ENCODE results near the gene PPP1R8.
"Not testable (repeated sequence)": the region's sequence is repeated elsewhere in the genome, so short reads cannot be mapped to it uniquely, and the experiment has no call there.

PPP1R8 gene

GRCh38 chr1:27830621-27831440 is at the start of gene PPP1R8:
Gene PPP1R8, plus strand, starts transcription at chr1:27830782. Its CDS starts 54 bp downstream, at chr1:27830836.
- peak; percentile 84 to 87 for DNase-seq (ENCODE audit: low read depth in 2 of 2)

DNA sequence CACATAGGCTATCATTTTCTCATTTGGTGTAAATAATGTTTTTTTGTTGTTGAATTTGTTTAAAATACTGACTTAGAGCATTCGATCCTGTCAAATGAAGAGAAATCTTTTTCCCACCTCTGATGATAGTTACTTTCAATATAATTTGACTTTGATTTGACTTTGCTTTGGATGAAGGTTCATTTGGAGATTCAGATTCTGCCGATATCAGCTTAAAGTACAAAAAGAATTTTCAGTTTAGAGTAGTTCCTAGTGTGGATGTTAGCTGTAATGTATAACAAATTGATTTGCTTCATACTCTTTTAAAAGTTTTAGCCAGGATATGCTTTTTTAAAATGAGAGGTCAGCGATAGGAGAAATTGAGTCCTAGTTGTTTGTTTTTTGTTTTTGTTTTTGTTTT is 47.6 kb upstream of the PPP1R8 start:
- DNase-seq (ENCODE audit: low read depth in 2 of 2): no peak

DNA sequence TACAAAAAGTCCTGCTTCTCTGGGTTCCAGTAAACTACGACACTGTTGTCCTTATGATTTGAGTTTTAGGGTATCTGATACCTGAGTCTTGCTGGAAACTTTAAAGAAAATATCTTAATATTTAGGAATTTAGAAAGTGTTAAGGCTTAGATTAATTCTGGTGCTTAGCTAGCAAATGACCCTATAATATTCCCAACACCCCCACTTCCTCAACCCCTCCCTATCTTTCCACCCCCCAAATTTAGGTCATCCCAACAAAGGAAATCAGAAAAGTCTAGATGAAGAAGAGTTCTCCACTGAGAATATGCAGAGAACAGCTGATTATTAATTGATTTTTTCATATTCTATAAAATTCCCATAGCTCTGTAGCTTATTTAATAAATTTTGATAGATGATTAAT is 45.9 kb upstream of the PPP1R8 start:
- no peak for DNase-seq (ENCODE audit: low read depth in 2 of 2)

DNA sequence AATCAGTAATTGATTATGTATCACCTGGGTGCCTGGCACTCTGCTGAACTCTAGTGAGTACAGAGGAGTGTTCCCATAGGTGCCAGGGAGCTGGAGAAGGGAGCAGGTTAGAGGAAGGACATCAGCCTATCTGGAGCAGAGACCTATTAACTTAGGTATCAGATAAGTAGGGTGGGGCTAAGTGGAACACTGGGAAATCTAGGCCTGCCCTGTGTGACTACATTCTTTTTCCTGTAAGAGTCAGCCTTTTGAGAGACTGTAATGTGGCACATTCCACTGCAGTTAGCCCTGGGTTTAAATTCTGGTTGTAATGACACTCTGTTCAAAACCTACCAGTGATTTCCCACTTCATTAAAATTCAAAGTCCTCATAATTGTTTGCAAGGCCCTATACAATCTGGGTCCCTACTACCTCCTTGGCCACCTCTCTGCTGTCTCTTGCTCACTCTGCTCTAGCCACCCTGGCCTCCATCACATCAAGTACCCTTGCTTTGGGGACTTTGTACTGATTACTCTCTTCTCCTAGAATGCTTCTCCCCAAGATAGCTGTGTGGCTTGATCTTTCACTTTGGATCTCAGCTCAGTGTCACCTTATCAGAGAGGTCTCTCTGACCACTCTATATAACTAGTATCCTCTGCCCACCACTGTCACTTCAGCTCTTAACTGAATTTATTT is 44.7 kb upstream of the PPP1R8 start:
- DNase-seq (ENCODE audit: low read depth in 2 of 2): no peak

DNA sequence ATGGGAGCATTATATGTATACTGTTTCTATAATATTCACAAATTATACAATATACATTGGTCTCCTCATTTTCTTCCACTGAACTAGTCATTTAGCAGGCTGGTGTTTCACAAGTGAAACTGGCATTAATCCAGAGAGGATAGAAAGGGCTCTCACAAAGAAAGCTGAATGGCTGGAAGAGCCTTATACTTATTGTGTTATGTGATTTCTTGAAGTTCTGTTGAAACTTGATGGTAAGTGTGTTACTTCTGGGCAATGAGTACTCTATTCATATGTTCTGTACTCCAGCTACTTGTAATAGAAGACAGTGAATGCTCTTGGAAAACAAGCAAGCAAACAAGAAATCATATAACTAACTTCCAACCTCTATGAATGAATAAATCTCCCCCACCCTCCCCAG is 42.7 kb upstream of the PPP1R8 start:
- no peak for DNase-seq (ENCODE audit: low read depth in 2 of 2)

DNA sequence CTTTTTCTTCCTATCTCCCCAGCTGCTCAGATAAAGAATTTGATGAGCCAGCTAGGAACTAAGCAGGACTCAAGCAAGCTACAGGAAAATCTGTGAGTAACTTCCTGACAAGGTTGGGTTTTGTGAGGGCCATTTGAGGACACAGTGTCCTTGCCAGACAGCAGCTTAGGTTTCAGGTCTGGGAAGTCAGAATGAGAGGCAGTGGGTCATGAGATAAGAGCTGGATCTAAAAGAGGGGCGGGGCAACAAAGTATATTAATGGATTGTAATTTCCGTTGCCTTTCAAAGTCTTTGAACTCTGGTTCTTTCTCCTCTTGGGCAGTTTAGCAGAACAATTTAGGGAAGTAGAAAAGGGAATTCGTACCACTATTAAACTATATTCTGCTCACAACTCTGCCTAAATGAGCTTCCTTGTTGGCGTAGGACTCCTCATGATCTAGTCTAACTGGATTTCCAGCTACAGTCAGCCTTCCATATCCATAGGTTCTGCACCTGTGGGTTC is 41.0 kb upstream of the PPP1R8 start:
- no peak for DNase-seq (ENCODE audit: low read depth in 2 of 2)

- DNase-seq (ENCODE audit: low read depth in 2 of 2): not testable (repeated sequence)
Observed at GRCh38 chr1:27790270-27790669, 40.3 kb upstream of the PPP1R8 start.

- no peak for DNase-seq (ENCODE audit: low read depth in 2 of 2)
Observed at GRCh38 chr1:27795601-27796000, 35.0 kb upstream of the PPP1R8 start.

DNA sequence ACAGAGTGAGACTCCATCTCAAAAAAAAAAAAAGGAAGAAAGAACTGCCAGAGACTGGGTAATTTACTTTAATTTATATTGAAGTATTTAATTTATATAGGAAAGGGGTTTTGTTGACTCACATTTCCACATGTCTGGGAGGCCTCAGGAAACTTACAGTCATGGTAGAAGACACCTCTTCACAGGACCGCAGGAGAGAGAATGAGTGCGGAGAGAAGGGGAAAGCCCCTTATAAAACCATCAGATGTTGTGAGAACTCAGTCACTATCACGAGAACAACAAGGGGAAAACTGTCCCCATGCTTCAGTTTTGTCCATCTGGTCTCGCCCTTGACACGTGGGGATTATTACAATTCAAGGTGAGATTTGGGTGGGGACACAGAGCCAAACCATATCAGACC is 25.8 kb upstream of the PPP1R8 start:
- no peak for DNase-seq (ENCODE audit: low read depth in 2 of 2)

- DNase-seq (ENCODE audit: low read depth in 2 of 2): no peak
Observed at GRCh38 chr1:27806758-27807157, 23.8 kb upstream of the PPP1R8 start.

DNA sequence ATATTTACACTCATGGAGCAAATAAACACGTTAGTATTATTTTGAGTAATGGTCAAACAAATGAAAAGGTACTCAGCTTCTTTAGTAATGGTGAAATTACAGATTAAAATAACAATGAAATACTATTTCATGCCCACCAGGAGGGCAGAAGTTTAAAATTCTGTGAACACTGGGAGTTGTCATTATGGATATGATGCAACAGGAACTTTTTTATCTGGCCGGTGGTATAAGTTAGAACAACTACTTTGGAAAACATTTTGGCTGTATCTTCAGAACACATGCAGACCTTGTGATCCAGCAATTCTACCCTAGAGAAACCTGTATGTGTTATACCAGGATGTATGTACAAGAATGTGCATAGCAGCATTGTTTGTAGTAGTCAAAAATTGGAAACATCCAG is 23.2 kb upstream of the PPP1R8 start:
- no peak for DNase-seq (ENCODE audit: low read depth in 2 of 2)

- DNase-seq (ENCODE audit: low read depth in 2 of 2): not testable (repeated sequence)
Observed at GRCh38 chr1:27808131-27808530, 22.5 kb upstream of the PPP1R8 start.

DNA sequence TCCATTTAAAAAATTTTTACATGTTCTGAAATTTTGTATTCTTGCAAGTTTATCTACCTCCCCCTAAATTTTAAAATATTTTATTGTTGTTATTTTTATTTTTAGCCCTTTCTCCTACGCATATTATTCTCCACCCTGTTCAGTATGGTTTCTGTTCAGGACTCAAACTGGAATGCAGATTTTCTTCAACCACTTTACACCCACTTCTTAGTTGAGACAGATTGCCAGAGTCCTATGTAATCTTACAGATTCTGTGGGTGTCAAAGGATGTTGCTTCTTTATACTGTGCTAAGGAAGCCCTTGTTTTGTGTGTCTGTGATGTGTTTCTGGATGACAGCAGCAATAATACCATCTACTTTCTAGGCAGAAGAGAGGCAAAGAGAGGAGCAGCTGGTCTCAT is 20.7 kb upstream of the PPP1R8 start:
- no peak for DNase-seq (ENCODE audit: low read depth in 2 of 2)

DNA sequence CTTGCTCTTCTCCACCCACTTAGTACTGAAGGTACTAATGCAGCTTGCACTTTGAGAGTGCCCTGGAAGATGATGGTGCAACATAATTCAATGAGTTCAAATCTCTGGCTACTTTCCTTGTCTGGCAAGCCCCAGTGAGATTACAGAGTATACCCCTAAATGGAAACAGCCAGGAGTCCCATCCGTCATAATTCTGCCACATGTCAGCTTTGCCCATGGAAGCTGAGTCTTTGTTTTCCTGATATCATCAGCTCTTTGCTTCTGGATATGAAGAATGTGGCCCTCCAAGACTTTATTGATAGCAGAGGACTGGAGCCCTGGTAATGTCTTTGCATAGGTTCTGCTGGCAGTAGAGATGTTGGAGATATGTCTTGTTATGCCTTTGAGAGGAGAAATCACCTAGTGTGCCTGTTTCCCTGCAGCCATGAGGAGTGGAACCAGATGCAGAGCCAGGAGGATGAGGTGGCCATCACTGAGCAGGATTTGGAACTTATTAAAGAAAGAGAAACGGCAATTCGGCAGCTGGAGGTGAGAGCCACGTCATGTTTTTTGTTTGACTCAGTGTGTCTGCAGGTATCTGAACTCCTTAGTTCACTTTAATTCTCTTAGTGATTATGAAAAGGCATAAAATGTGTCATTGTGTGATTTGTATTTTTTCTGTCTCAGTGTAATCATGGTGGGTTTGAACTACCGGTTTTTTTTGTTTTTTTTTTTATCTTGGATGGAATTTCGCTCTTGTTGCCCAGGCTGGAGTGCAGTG is 18.7 kb upstream of the PPP1R8 start:
- DNase-seq (ENCODE audit: low read depth in 2 of 2): no peak

GRCh38 chr1:27816921-27817630 is 13.5 kb upstream of the PPP1R8 start:
- no peak for DNase-seq (ENCODE audit: low read depth in 2 of 2)

DNA sequence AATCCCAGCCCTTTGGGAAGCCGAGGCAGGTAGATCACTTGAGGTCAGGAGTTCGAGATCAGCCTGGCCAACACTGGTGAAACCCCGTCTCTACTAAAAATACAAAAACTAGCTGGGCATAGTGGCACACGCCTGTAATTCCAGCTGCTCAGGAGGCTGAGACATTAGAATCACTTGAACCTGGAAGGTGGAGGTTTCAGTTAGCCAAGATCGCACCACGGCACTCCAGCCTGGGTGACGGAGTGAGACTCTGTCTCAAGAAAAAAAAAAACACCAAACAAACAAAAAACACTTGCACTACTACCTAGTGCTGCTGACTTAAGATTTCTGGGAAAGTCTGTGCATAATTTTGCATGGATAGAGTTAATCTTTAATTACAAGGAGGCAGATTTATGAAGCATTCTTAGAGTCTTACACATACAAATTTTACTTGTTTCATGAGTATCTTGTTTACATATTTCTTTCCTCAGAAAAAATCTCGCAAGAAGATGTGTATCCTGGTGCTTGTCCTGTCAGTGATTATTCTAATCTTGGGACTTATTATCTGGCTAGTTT is 8.7 kb upstream of the PPP1R8 start:
- no peak for DNase-seq (ENCODE audit: low read depth in 2 of 2)

GRCh38 chr1:27823784-27824183 is 6.8 kb upstream of the PPP1R8 start:
- DNase-seq (ENCODE audit: low read depth in 2 of 2): no peak

DNA sequence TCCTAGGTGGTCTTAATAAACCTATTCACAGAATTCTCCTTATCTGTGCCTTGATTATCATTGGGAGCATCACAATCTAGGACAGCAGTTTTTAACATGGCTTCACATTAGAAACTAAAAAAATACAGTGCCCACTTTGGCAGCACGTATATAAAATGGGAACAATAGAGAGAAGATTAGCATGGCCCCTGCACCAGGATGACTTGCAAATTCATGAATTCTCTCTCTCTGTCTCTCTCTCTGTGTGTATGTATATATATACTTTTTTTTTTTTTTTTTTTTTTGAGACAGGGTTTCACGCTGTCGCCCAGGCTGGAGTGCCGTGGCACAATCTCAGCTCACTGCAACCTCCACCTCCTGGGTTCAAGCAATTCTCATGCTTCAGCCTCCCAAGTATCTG is 6.2 kb upstream of the PPP1R8 start:
- DNase-seq (ENCODE audit: low read depth in 2 of 2): no peak

GRCh38 chr1:27829339-27829960 is 1.1 kb upstream of the PPP1R8 start:
- not testable (repeated sequence) for DNase-seq (ENCODE audit: low read depth in 2 of 2)

DNA sequence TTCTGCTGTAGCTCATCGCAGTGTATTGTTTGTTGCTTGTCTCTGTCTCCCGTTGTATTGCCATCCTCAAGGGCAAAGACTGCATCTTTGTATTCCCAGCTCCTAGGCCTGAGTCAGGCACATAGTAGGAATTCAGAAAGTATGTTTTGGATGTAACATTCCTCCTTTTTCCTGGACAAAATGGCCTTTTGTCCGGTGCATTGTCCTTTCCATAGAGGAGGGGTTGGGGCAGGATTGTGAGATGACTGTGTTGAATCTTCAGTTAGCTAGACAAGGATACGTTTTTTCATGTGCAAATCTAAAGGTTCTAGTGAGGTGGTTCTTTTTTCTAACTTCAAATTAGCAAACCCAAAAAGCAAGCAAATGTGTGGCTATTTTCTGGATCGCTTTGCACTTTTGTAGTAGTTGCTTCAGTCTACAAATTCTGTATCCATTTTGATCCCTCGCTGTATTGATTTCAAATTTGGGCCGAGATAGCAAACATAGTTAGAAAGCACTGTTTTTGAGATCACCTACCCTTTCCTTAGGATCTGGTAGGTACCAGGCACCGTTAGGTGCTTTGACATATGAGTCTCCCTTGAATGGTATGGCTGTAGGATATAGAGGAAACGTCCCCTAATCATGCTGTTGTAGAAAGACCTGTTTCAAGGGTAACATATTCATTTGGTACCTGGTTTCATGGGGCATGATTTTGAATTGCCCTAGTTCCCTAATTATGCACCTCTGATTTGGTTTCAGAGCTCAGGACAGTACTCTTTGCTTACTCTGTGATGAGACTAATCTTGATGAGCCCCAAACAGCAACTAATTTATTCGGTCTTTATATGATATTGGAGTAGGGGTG is 1.2 kb downstream of the PPP1R8 start:
- no peak for DNase-seq (ENCODE audit: low read depth in 2 of 2)

All from stimulated activated CD8-positive, alpha-beta memory T cell treated with anti-CD3 and anti-CD28 coated beads, Interleukin-7, amount 100 ng/mL, for 4 hours (primary cell).